Gastroesophageal sphincter (tissue), 3 donors: ENCODE data around the gene TMEM170B.

Experiments
- CTCF ChIP-seq, 4 experiments: fragments of 200-600 bp in 2 of 4; fragments of 450-650 bp in 2 of 4; sonication (generic) in 1 of 4; IDR thresholded peaks; one replicate each; pipeline ENCODE4 v1.5.1; 2017 to 2019; ENCODE audit warnings: antibody characterized with exemption in 4 of 4, mild to moderate bottlenecking in 2 of 4, moderate library complexity in 2 of 4
- EP300 ChIP-seq: sonication (generic); formaldehyde crosslinking; IDR thresholded peaks from one replicate; pipeline ENCODE4 v1.6.1; 2017; ENCODE audit warnings: antibody characterized with exemption, mild to moderate bottlenecking
- POLR2A ChIP-seq, 2 donors: fragments of 450-650 bp; IDR thresholded peaks; one replicate each; pipeline ENCODE4 v1.6.1; 2017; ENCODE audit warnings: antibody characterized with exemption in 2 of 2, mild to moderate bottlenecking in 2 of 2, moderate library complexity in 1 of 2
- POLR2AphosphoS5 ChIP-seq: sonication (generic); formaldehyde crosslinking; IDR thresholded peaks from one replicate; pipeline ENCODE4 v1.6.1; 2017; ENCODE audit warnings: antibody characterized with exemption

GRCh38 chr6:11586536-11586935, 49.0 kb downstream of the TMEM170B start:
- TF ChIP-seq POLR2A (IDR thresholded peaks at IDR 0.05) (no peak), CTCF (IDR thresholded peaks at IDR 0.05) (no peak), EP300 (no peak), POLR2AphosphoS5 (no peak)
